HepG2 (cell line): ENCODE data around the gene SRC. TPM values are rescaled to one million over a fixed set of nuclear protein-coding genes. Genes with fewer than 3 reads are reported as not detected.
A peak's percentile ranks its signal among the peaks of the same experiment; 100 is the strongest.

Source experiments
- CEBPG ChIP-seq: IDR thresholded peaks from 2 replicates; pipeline ENCODE4 v1.6.1; 2016
- ETV5 ChIP-seq: IDR thresholded peaks from 2 replicates; pipeline ENCODE4 v1.6.1; 2018; ENCODE audit warnings: missing biosample characterization, missing genetic modification reagents, inconsistent platforms, borderline replicate concordance
- HMG20B ChIP-seq: conservative IDR thresholded peaks from 2 replicates; pipeline ENCODE4 v1.6.1; 2016; ENCODE audit warnings: missing genetic modification reagents, missing compliant biosample characterization
- MAF1 ChIP-seq: sonication (generic); formaldehyde crosslinking; IDR thresholded peaks from 2 replicates; pipeline ENCODE4 v1.5.0; 2020; ENCODE audit warnings: missing genetic modification reagents, borderline replicate concordance
- SNAPC2 ChIP-seq: sonication (generic); formaldehyde crosslinking; IDR thresholded peaks from 2 replicates; pipeline ENCODE4 v1.8.1; 2022; ENCODE audit warnings: mild to moderate bottlenecking, missing genetic modification reagents
- ZBTB38 ChIP-seq: sonication (generic); formaldehyde crosslinking; IDR thresholded peaks from 2 replicates; pipeline ENCODE4 v1.5.1; 2020; ENCODE audit warnings: mild to moderate bottlenecking, missing genetic modification reagents
- ZFP37 ChIP-seq: sonication (generic); formaldehyde crosslinking; IDR thresholded peaks from 2 replicates; pipeline ENCODE4 v1.4.0; 2020; ENCODE audit warnings: missing genetic modification reagents, borderline replicate concordance
- ZMYM2 ChIP-seq: sonication (generic); formaldehyde crosslinking; IDR thresholded peaks from 2 replicates; pipeline ENCODE4 v1.8.0; 2022; ENCODE audit warnings: mild to moderate bottlenecking, missing genetic modification reagents
- ZNF180 ChIP-seq: sonication (generic); formaldehyde crosslinking; IDR thresholded peaks from 2 replicates; pipeline ENCODE4 v1.4.0; 2020; ENCODE audit warnings: low read depth, missing genetic modification reagents, borderline replicate concordance
- ZNF343 ChIP-seq: sonication (generic); formaldehyde crosslinking; IDR thresholded peaks from 2 replicates; pipeline ENCODE4 v1.4.0; 2020; ENCODE audit warnings: mild to moderate bottlenecking, missing genetic modification reagents
- ZNF577 ChIP-seq: sonication (generic); formaldehyde crosslinking; IDR thresholded peaks from 2 replicates; pipeline ENCODE4 v1.4.0; 2020; ENCODE audit warnings: mild to moderate bottlenecking, low read depth, missing genetic modification reagents, borderline replicate concordance
- ZNF749 ChIP-seq: sonication (generic); formaldehyde crosslinking; IDR thresholded peaks from 2 replicates; pipeline ENCODE4 v1.8.0; 2022; ENCODE audit warnings: mild to moderate bottlenecking, missing genetic modification reagents, moderate library complexity, borderline replicate concordance
- ZNF883 ChIP-seq: sonication (generic); formaldehyde crosslinking; IDR thresholded peaks from 2 replicates; pipeline ENCODE4 v1.5.1; 2020; ENCODE audit warnings: mild to moderate bottlenecking, missing genetic modification reagents; ENCODE audit errors: not compliant biosample characterization
- polyA plus RNA-seq, 8 experiments: library from polyadenylated mRNA; depleted of rRNA in 3 of 8; stranded (reverse) in 7 of 8; unstranded in 1 of 8; fragments of >200 nt; fragmentation: Illumina TruSeq in 4 of 8; extraction: Trizol in 4 of 8; gene quantifications; 2 replicates each; pipeline versions ENCODE4 v1.2.1 to v1.2.3, GENCODE V29; 2011 to 2016; ENCODE audit warnings: low read depth in 4 of 8, missing spikeins in 1 of 8, mixed read lengths in 1 of 8; ENCODE audit not compliant: insufficient read depth in 1 of 8
- total RNA-seq, 5 experiments: library from RNA; depleted of rRNA; stranded (reverse); fragments of >200 nt; fragmentation: Illumina TruSeq; extraction: Trizol; gene quantifications; 2 replicates each; pipeline ENCODE4 v1.2.3, GENCODE V29; 2016; ENCODE audit warnings: low read depth in 1 of 5
- TF ChIP-seq, protein P1 (sequence below): IDR thresholded peaks from 2 replicates; pipeline ENCODE4 v1.6.1; 2018; ENCODE audit warnings: missing genetic modification reagents
- TF ChIP-seq, protein P2 (sequence below): sonication (generic); formaldehyde crosslinking; IDR thresholded peaks from 2 replicates; pipeline ENCODE4 v1.4.0; 2020; ENCODE audit warnings: missing genetic modification reagents
- TF ChIP-seq, protein P3 (sequence below): sonication (generic); formaldehyde crosslinking; IDR thresholded peaks from 2 replicates; pipeline ENCODE4 v1.5.1; 2020; ENCODE audit warnings: missing genetic modification reagents, mild to moderate bottlenecking, borderline replicate concordance
- TF ChIP-seq, protein P4 (sequence below): sonication (generic); formaldehyde crosslinking; IDR thresholded peaks from 2 replicates; pipeline ENCODE4 v1.5.1; 2020; ENCODE audit warnings: missing genetic modification reagents, mild to moderate bottlenecking, borderline replicate concordance
- TF ChIP-seq, protein P5 (sequence below): sonication (generic); formaldehyde crosslinking; IDR thresholded peaks from 2 replicates; pipeline ENCODE4 v1.5.1; 2020; ENCODE audit warnings: missing genetic modification reagents, mild to moderate bottlenecking, borderline replicate concordance
- TF ChIP-seq, protein P6 (sequence below): sonication (generic); formaldehyde crosslinking; IDR thresholded peaks from 2 replicates; pipeline ENCODE4 v1.8.0; 2023; ENCODE audit warnings: mild to moderate bottlenecking, missing genetic modification reagents

SRC gene
- total and polyA plus RNA-seq, 2 of the 13 experiments (the other 11 are each of a cell fraction or from before 2014, with no cell fraction given): 54.7 to 192 TPM

DNA sequence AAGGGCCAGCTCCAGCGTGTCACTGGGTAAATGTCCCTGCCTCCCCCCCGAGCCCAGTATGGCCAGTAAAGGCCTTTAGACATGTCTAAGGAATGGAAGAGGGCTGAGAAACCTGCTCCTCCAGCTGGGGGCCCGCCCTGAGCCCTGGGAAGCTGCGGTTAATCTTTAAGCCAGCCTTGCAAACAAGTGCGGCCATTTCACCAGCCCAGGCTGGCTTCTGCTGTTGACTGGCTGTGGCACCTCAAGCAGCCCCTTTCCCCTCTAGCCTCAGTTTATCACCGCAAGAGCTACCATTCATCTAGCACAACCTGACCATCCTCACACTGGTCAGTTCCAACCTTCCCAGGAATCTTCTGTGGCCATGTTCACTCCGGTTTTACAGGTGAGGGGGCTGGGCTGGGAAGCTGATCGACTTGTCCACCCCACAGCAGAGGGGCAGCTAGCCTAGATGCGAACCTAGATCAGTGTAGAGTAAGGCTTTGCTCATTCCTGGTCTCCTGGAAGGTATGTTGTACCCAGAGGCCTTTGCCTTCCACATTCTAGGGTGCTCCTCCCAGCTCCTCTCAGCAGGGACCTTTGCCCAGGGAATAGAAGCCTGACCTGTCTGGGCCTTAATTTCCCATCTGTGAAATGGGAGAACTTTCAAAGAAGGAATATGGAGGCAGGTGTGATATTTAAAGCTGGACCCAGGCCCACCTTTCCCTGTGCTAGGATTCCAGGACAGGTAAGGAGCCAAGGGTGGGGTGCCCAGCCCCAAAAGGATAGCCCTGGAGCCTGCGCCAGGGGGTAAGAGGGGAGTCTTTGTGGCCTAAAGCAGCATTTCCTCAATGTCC lies 1.2 kb upstream of the SRC start (continued):
- TF ChIP-seq, protein P1, sequence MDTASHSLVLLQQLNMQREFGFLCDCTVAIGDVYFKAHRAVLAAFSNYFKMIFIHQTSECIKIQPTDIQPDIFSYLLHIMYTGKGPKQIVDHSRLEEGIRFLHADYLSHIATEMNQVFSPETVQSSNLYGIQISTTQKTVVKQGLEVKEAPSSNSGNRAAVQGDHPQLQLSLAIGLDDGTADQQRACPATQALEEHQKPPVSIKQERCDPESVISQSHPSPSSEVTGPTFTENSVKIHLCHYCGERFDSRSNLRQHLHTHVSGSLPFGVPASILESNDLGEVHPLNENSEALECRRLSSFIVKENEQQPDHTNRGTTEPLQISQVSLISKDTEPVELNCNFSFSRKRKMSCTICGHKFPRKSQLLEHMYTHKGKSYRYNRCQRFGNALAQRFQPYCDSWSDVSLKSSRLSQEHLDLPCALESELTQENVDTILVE (CRISPR knock-in tag): peak; percentile 53; the same call in 1 of the 2 replicates
- TF ChIP-seq ZNF180 (CRISPR knock-in tag) (no peak), SNAPC2 (peak; percentile 61; the same call in 1 of the 2 replicates), ZNF749 (peak; percentile 78; the same call in 1 of the 2 replicates), ETV5 (peak; percentile 45), HMG20B (CRISPR knock-in tag) (0 out of 2 replicates have a peak, but pooled peaks have one; percentile 16), ZBTB38 (CRISPR knock-in tag) (peak; percentile 90), CEBPG (CRISPR knock-in tag) (peak; percentile 86), ZMYM2 (peak; percentile 90; the same call in 1 of the 2 replicates), ZNF343 (peak; percentile 56; the same call in 1 of the 2 replicates), ZNF883 (CRISPR knock-in tag) (peak; percentile 94), MAF1 (CRISPR knock-in tag) (no peak), ZFP37 (CRISPR knock-in tag) (0 out of 2 replicates have a peak, but pooled peaks have one; percentile 25), ZNF577 (peak; percentile 90; the same call in 1 of the 2 replicates)
- TF ChIP-seq, protein P2, sequence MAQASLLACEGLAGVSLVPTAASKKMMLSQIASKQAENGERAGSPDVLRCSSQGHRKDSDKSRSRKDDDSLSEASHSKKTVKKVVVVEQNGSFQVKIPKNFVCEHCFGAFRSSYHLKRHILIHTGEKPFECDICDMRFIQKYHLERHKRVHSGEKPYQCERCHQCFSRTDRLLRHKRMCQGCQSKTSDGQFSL (CRISPR knock-in tag): no peak
- TF ChIP-seq, protein P3, sequence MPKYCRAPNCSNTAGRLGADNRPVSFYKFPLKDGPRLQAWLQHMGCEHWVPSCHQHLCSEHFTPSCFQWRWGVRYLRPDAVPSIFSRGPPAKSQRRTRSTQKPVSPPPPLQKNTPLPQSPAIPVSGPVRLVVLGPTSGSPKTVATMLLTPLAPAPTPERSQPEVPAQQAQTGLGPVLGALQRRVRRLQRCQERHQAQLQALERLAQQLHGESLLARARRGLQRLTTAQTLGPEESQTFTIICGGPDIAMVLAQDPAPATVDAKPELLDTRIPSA (CRISPR knock-in tag): no peak
- TF ChIP-seq, protein P4, sequence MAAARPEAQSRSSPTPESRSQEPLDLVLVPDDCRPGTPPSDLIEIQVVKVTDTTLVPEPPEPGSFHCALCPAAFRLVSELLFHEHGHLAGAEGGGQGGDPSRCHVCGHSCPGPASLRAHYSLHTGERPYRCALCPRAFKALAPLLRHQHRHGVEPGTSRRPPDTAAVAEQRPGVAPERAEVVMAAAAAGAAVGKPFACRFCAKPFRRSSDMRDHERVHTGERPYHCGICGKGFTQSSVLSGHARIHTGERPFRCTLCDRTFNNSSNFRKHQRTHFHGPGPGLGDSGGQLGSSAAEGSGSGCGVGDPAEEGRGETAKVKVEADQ (CRISPR knock-in tag): peak; percentile 63; the same call in 1 of the 2 replicates
- TF ChIP-seq, protein P5, sequence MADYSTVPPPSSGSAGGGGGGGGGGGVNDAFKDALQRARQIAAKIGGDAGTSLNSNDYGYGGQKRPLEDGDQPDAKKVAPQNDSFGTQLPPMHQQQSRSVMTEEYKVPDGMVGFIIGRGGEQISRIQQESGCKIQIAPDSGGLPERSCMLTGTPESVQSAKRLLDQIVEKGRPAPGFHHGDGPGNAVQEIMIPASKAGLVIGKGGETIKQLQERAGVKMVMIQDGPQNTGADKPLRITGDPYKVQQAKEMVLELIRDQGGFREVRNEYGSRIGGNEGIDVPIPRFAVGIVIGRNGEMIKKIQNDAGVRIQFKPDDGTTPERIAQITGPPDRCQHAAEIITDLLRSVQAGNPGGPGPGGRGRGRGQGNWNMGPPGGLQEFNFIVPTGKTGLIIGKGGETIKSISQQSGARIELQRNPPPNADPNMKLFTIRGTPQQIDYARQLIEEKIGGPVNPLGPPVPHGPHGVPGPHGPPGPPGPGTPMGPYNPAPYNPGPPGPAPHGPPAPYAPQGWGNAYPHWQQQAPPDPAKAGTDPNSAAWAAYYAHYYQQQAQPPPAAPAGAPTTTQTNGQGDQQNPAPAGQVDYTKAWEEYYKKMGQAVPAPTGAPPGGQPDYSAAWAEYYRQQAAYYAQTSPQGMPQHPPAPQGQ (CRISPR knock-in tag): no peak
- TF ChIP-seq, protein P6, sequence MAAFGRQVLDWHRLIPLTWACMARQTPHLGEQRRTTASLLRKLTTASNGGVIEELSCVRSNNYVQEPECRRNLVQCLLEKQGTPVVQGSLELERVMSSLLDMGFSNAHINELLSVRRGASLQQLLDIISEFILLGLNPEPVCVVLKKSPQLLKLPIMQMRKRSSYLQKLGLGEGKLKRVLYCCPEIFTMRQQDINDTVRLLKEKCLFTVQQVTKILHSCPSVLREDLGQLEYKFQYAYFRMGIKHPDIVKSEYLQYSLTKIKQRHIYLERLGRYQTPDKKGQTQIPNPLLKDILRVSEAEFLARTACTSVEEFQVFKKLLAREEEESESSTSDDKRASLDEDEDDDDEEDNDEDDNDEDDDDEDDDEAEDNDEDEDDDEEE (CRISPR knock-in tag): peak; percentile 87
